MG63 (cell line): ENCODE results near the gene ASPG. TPM values are rescaled to one million over a fixed set of nuclear protein-coding genes. Genes with fewer than 3 reads are reported as not detected.
"Not testable (repeated sequence)": the region's sequence is repeated elsewhere in the genome, so short reads cannot be mapped to it uniquely, and the experiment has no call there.

Experiments
- DNase-seq: peaks from one replicate; pipeline ENCODE4 v3.0.0-alpha.2; 2020
- H3K27me3 ChIP-seq: fragments of 250-450 bp; sonication (Bioruptor Pico); 2 replicates; pipeline ENCODE4 v1.5.1; 2020; ENCODE audit warnings: mild to moderate bottlenecking, moderate library complexity
- H3K36me3 ChIP-seq: fragments of 250-450 bp; sonication (Bioruptor Pico); 2 replicates; pipeline ENCODE4 v1.5.1; 2020; ENCODE audit warnings: mild to moderate bottlenecking, moderate library complexity
- H3K4me3 ChIP-seq: fragments of 250-450 bp; sonication (Bioruptor Pico); 2 replicates; pipeline ENCODE4 v1.5.1; 2020; ENCODE audit warnings: mild to moderate bottlenecking, moderate library complexity
- H3K9me3 ChIP-seq: fragments of 250-450 bp; sonication (Bioruptor Pico); 2 replicates; pipeline ENCODE4 v1.5.1; 2020; ENCODE audit warnings: mild to moderate bottlenecking, moderate library complexity
- total RNA-seq: library from RNA; depleted of rRNA; stranded (reverse); fragments of >200 nt; shearing (Covaris generic); gene quantifications from 2 replicates; pipeline ENCODE4 v1.2.3, GENCODE V29; 2014; ENCODE audit warnings: low replicate concordance

ASPG gene
- total RNA-seq, 1 experiment from 2014 or later: not detected

DNA sequence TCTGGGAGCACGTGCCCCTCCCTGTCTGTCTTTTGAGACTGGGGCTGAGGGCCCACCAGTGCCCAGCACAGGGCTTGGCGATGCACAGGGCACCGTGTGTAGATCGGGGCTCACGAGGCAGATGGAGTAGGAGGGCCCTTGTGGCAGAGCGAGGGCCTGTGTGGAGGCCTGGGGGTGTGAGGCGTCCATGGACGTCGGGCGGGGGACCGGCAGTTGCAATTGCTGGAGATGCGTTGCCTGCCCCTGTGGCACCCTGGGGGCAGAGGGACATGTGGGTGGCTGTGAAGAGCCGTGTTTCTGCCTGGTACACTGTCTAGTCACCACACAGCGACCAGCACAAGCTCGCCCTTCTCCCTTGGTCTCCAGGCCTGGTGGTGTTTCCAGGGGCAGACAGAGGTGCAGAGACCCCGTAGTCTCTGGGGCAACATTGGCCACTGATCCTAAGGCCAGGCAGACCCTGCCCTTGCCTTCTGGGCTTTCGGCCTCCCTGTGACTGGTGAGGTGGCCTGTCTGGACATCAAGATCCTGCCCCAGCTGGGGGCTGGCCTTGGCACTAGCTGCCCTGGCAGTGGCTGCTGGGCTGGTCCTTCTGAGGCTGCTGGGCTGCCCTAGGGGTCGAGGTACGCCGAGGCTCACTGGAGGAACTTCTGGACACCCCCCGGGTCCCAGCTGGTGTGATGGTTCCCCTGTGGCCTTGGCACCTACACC, 67.3 kb downstream of the ASPG start:
- no peaks in the 10 kb centered on the region for H3K36me3 ChIP-seq

DNA sequence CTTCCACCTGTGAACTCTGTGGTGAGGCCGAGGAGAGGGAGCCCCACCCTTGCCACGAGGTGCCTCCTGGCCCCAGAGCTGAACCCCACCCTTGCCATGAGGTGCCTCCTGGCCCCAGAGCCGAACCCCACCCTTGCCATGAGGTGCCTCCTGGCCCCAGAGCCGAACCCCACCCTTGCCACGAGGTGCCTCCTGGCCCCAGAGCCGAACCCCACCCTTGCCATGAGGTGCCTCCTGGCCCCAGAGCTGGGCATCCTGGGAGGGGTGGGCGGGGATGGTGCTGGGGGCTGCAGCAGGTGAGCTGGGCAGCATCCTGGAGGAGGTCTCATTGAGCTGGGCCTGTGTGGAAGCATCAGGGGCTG, 67.9 kb downstream of the ASPG start:
- not testable (repeated sequence) for DNase-seq, H3K9me3 ChIP-seq, H3K4me3 ChIP-seq, H3K27me3 ChIP-seq, H3K36me3 ChIP-seq

More for the DNA sequence above, 67.3 kb downstream of the ASPG start:
- Histone ChIP-seq H3K27me3 (no peaks in the 10 kb centered on the region), H3K9me3 (no peaks in the 10 kb centered on the region), H3K4me3 (no peak overlapping the region)
- no peak for DNase-seq

DNA sequence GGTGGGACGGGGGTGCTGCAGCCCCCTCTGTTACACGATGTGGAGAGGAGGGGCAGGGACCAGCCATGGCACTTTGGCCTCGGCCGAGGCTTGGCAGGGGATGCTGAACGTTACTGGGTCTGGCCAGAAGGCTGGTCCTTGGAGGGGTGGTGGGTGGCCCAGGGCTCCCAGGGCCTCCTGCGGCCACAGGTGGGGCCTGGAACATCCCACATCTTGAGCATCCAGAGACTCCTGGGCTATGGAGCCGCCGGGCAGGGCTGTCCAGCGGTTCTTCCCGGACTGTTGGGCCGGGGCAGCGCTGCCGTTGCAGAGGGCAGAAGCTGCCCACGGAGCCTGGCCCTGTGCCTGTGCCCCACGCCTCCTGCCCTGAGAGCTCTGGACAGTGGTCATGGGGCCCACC, 68.7 kb downstream of the ASPG start:
- Histone ChIP-seq H3K36me3 (no peaks in the 10 kb centered on the region), H3K27me3 (no peaks in the 10 kb centered on the region), H3K9me3 (no peaks in the 10 kb centered on the region), H3K4me3 (no peak overlapping the region)
- DNase-seq: no peak

DNA sequence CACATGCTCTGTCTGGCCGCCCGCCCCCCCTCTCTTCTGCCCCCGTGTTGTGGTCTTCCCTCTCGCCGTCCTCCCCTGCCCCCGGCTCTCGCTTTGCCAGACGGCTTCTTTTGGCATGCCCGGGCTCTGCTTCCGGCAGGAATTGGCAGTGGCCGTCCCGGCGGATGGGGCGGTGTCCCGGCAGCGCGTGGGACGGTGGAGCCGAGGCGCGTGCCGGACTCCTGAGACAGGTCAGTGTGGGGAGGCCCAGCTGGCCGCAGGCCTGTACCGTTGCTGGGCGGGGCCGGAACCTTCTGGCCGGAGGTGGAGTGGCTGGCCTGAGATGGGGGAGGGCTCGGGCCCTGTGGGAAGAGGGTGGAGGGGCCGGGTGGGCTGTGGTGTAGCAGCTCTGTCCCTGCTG, 70.0 kb downstream of the ASPG start:
- Histone ChIP-seq H3K4me3 (no peak overlapping the region), H3K27me3 (no peaks in the 10 kb centered on the region), H3K9me3 (no peaks in the 10 kb centered on the region), H3K36me3 (no peaks in the 10 kb centered on the region)
- DNase-seq: no peak

DNA sequence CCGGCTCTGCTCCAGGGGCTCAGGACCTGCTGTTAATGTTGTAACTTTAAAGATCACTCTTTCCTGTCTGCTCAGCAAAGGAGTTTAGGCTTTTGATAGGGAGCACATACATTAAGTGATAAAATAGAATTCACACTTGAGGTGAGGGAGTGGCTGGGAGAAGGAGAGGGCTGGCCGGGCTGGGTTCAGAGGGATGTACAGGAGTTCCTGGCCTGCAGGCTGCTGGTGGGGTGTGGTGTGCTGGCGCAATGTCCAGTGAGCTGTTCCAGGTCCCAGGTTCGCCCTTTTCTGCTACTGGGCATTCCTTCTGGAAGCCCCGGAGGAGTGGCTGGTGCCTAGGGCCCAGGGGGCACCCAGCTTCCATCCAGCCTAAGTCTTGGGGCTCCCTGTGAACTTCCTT, 70.6 kb downstream of the ASPG start:
- H3K4me3 ChIP-seq: no peak overlapping the region
- DNase-seq: no peak
- H3K27me3 ChIP-seq: no peaks in the 10 kb centered on the region
- no peaks in the 10 kb centered on the region for H3K36me3 ChIP-seq
- H3K9me3 ChIP-seq: no peaks in the 10 kb centered on the region

DNA sequence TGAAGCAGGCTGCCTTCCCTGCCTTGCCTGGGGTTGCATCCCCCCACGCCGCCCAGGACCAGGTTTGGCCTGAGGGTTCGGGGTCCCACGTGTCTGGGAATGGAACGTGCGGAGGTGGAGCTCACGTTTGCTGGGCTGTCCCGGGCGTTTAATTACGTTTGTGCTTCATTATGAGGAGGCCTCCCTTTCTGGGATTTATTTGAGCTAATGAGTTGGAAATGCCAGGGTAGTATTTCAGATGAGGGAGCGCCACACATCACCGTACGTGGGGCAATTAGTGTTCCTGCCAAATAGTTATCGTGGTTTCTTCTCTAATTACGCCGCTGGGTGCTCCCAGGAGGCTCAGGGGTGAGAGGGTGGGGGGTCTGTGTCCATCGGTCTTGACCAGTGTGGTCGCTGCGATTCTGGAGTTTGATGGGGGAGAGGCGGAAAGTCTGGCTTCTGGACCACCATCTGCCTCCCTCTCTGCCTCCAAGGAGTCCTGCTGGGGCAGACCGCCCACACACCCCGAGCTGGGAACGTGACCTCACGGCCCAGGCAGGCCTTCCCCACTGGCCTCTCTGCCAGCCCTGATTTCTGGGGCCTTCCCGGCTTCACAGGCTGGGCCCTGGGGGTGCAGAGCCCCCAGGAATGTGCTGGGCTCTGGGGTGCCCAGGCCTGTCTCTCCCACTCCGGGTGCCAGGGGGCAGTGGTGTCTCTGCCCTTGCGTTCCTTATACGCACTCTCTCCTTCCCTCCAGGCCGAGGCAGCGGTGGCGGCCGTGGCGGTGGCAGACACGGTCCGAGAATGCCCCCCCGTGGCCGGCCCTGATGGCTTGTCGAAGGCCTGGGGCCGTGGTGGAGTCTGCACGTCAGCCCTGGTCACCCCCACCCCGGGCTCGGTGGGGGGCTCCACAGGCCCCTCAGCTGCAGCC, 71.8 kb downstream of the ASPG start:
- no peaks in the 10 kb centered on the region for H3K9me3 ChIP-seq
- DNase-seq: no peak

DNA sequence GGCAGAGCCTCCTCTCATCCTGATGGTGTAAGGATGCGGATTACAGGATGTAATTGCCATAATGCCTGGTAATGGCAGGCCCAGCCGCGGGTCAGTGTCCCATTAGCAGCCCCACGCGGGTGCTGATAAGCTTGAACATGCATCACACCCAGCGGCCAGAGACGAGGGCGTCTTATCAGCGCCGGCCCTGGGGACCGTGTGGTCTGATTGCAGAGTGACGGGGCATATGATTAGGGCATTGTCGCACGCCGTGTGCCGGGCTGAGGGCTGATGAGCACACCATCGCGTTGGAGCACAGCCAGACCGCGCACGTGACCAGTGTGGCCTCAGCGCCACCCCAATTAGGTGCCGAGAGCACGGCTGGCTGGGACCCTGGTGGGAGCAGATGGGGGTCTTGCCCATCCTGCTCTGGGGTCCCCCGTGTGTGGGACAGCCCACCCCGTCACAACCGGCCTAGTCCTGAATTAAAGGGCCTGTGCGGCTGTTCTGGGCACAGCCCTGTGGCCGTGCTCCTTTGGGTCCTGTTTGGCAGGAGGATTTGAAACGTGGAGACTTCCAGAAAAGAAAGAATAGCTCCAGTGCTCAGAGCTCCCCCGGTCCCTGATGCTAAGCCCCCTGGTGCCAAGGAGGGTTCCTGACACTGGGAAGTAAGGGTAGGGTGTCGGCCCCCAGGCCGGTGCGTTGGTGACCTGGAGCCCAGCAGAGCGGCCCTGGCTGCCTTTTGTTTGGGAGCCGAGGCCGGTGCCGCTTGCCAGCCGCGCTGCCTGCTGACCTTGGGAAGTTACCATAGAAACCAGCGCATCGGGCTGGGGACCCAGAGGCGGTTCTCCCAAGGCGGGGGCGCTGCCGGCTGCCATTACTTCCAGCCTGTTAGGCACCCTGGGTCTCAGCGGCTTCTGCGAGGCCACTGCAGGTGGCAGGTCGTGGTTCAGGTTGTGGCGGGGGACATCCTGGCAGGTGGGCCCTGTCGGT, 73.6 kb downstream of the ASPG start:
- Histone ChIP-seq H3K4me3 (no peak overlapping the region), H3K27me3 (no peaks in the 10 kb centered on the region), H3K9me3 (no peaks in the 10 kb centered on the region), H3K36me3 (no peaks in the 10 kb centered on the region)
- no peak for DNase-seq

More for the DNA sequence above, 71.8 kb downstream of the ASPG start:
- Histone ChIP-seq H3K4me3 (no peak overlapping the region), H3K36me3 (no peaks in the 10 kb centered on the region), H3K27me3 (no peaks in the 10 kb centered on the region)

DNA sequence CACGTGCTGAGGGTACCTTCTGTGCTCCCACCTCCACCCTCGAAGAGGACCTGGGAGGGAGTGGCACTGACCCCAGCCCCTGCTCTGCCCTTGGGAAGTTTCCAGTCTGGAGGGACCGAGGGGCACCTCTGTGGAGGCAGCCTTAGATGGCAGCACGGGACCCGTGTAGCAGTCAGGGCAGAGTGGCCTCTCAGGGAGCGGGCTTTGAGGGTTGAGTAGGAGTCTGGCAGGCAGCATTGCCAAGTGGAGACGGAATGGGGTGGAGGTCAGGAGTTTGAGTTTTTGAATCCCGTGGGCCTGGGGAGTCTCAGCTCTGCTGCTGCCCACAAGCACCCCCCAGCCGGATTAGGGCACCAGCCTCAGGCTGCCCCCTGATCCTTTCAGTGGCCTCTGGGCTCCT, 74.5 kb downstream of the ASPG start:
- no peaks in the 10 kb centered on the region for H3K36me3 ChIP-seq
- H3K9me3 ChIP-seq: no peaks in the 10 kb centered on the region
- DNase-seq: no peak
- H3K4me3 ChIP-seq: no peak overlapping the region
- no peaks in the 10 kb centered on the region for H3K27me3 ChIP-seq

DNA sequence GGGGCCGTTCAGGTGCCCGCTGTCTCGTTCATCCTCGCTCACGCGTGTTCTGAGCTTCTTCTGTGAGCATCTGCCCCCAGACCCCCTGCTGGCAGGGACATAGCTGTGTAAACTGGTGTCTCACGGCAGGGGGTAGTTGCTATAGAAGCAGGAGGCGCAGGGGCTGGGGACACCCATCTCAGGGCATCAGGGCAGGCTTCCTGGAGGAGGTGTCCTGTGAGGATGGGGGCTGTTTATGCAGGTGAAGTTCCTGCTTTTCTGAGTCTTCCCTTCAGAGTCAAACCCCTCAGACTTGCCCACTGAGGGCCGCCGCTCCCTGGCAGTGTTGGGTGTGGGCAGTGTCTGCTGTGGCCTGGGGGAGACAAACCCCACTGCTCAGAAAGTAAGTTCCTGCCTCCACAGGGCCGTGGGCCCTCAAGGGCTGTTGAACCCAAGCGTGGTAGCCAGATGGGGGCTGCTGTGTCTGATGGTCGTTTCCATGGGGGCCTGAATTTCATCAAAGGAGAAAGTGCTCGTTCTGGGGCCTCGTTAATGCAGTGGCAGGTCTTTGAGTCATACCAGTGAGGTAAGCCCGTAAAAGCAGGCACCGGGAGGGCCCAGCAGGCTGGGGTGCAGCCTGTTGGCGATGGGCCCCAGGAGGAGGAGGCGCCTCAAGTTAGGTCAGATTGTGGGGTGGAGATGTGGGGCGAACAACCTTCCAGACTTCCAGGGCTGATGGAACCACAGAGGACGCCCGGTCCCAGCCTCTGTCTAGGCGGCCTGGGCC, 76.3 kb downstream of the ASPG start:
- Histone ChIP-seq H3K9me3 (no peaks in the 10 kb centered on the region), H3K4me3 (no peak overlapping the region), H3K27me3 (no peaks in the 10 kb centered on the region), H3K36me3 (no peaks in the 10 kb centered on the region)
- DNase-seq: no peak

DNA sequence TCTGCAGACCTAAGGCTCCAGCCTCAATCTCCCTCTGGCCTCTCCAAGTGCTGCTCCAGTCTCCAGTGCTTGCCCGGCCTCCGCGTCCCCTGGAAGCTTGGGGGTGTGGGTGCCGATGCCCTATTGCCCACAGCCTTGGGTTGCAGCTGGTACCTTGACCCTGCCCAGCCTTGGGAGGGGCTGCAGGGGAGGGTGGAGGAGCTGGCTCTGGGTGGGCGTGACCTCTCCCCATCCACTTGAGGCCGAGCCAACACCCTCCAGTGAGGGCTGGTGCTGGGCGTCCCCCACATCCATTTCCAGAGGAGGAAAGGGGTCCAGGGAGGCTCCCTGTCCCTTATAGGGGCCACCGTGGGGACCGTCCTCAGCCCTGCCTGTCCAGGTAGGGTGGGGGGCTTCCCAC, 77.0 kb downstream of the ASPG start:
- no peak overlapping the region for H3K4me3 ChIP-seq
- no peaks in the 10 kb centered on the region for H3K9me3 ChIP-seq
- no peaks in the 10 kb centered on the region for H3K27me3 ChIP-seq
- H3K36me3 ChIP-seq: no peaks in the 10 kb centered on the region
- DNase-seq: no peak

DNA sequence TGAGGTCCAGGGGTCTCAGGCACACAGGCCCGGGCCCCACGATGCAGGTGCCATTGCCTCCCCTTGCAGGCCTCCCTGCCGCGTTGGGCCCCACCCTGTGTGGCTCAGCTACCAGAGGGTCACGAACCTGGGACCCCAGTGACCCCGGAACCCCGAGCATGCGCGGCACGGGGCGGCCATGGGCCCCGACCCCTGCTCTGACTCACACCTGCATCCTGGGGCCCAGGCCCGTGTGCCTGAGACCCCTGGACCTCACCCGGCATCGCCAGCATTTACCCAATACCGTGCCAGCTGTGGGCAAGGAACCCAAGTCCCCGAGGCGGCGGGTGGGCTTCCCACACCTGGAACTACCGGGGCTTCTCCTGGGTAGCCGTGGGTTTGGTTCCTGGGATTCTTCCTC, 78.0 kb downstream of the ASPG start:
- no peak for DNase-seq
- no peaks in the 10 kb centered on the region for H3K27me3 ChIP-seq
- H3K9me3 ChIP-seq: no peaks in the 10 kb centered on the region
- no peak overlapping the region for H3K4me3 ChIP-seq
- no peaks in the 10 kb centered on the region for H3K36me3 ChIP-seq

DNA sequence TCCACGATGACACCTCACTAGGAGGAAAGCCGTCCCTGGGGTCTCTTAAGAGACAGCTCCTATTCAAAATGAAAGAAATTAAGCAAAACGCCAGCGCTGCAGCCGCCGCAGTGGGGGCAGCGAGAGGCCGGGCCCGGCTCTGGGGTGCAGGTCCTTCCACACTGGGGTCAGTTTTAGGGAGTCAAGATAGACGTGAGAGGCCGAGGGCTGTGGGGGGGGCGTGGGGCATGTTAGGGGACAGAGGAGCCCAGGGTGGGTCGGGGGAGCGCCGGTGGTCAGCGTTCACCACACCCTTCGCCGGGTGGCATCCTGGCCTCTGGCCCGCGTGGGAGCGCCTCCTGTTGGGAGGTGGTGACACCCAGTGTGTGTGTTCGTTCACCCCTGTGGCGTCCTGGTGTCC, 78.5 kb downstream of the ASPG start:
- Histone ChIP-seq H3K36me3 (no peaks in the 10 kb centered on the region), H3K9me3 (no peaks in the 10 kb centered on the region), H3K27me3 (no peaks in the 10 kb centered on the region), H3K4me3 (no peak overlapping the region)
- DNase-seq: no peak

DNA sequence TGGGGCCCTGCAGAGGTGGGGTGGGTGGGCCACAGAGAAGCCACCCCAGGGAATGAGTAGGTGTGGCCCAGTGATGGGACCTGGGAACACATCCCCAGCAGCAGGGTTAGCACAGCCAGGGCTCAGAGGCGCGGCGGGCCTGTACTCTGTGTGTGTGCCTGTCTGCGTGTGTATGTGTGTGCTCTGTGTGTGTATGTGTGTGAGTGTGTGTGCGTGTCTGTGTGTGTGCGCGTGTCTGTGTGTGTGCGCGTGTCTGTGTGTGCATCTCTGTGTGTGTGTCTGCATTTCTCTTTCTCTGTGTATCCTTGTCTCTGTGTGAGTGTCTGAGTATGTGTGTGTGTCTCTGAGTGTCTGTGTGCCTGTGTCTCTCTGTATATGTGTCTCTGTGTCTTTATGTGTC, 79.0 kb downstream of the ASPG start:
- H3K4me3 ChIP-seq: no peak overlapping the region
- no peaks in the 10 kb centered on the region for H3K36me3 ChIP-seq
- no peak for DNase-seq
- H3K9me3 ChIP-seq: no peaks in the 10 kb centered on the region
- no peaks in the 10 kb centered on the region for H3K27me3 ChIP-seq
